ENCODE data around the gene ROBO1. TPM values are rescaled to one million over a fixed set of nuclear protein-coding genes. Genes with fewer than 3 reads are reported as not detected.
A peak's percentile ranks its signal among the peaks of the same experiment; 100 is the strongest.
"Not testable (repeated sequence)": the region's sequence is repeated elsewhere in the genome, so short reads cannot be mapped to it uniquely, and the experiment has no call there.

The ROBO1 gene
- total RNA-seq, 1 experiment from 2014 or later: 73.4 TPM

DNA sequence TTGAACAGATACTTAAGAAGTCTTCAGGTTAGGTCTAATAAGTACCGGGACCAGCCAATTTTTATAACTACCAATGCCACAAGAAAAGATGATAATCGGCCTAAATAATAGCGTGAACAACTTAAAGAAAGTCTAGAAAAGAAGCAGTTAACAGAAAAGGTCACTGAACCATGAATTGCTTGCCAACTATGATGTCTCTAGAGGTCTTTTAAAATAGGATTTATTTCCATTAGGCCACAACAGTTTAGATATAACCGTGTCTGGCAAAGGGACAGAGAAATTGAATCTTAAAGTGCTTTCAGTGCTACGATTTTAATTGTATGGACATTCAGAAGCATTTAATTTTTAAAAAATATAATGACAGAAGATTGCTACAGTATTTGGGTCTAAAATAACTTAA, 1070.4 kb downstream of the ROBO1 start:
- no peak for DNase-seq
- no peaks in the 10 kb centered on the region; the same call in 1 of the 2 replicates for H3K36me3 ChIP-seq
- no peaks in the 10 kb centered on the region for H3K9me3 ChIP-seq (replicated peaks)
- H3K27me3 ChIP-seq: no peaks in the 10 kb centered on the region
- H3K4me3 ChIP-seq: no peak overlapping the region
- H3K4me1 ChIP-seq: no peaks in the 10 kb centered on the region
- no peak overlapping the region for H3K27ac ChIP-seq

- no peak overlapping the region for H3K4me3 ChIP-seq
- no peaks in the 10 kb centered on the region for H3K27me3 ChIP-seq
- no peak for DNase-seq
- H3K36me3 ChIP-seq: no peaks in the 10 kb centered on the region; the same call in 1 of the 2 replicates
- no peaks in the 10 kb centered on the region for H3K9me3 ChIP-seq (replicated peaks)
- no peak overlapping the region for H3K27ac ChIP-seq
- H3K4me1 ChIP-seq: no peaks in the 10 kb centered on the region
Measured at GRCh38 chr3:78690766-78691165, 1077.0 kb downstream of the ROBO1 start.

DNA sequence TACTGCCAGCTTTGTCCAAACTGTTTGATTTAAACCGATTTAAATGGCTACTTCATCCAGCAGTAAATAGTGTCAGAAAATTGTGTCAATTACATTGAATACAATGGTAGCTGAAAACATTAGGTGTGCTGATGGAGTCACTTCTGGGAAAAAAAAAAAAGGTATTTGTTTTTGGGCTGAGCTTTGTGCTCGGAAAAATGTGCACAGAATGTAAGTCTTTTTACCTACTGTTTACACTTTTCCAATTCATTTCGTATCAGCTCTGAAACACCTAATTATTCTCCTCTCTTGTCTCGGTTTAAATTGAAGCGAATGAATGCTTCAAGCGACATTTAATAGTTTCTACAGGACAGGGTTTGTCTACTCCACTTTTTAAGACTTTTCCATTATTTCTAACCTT, 1078.4 kb downstream of the ROBO1 start:
- H3K4me1 ChIP-seq: no peaks in the 10 kb centered on the region
- H3K4me3 ChIP-seq: no peak overlapping the region
- H3K36me3 ChIP-seq: no peaks in the 10 kb centered on the region; the same call in 1 of the 2 replicates
- no peaks in the 10 kb centered on the region for H3K27me3 ChIP-seq
- DNase-seq: no peak
- H3K9me3 ChIP-seq (replicated peaks): no peaks in the 10 kb centered on the region
- no peak overlapping the region for H3K27ac ChIP-seq

DNA sequence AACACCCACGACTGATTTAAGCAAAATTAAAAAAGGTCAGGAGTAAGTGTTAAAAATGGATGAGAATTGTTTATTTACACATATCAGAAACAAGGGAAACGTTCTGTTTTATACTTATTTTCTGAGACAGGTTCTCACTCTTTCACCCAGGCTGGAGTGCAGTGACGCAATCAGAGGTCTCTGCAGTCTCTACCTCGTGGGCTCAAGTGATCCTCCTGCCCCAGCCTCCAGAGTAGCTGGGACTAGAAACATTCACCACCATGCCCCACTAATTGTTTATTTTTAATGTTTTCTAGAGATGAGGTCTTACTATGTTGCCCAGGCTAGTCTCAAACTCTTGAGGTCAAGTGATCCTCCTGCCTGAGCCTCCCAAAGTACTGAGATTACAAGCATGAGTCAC, 1080.3 kb downstream of the ROBO1 start:
- Histone ChIP-seq H3K9me3 (replicated peaks) (no peaks in the 10 kb centered on the region), H3K27me3 (no peaks in the 10 kb centered on the region), H3K4me1 (no peaks in the 10 kb centered on the region), H3K27ac (no peak overlapping the region), H3K36me3 (no peaks in the 10 kb centered on the region; the same call in 1 of the 2 replicates), H3K4me3 (no peak overlapping the region)
- no peak for DNase-seq

DNA sequence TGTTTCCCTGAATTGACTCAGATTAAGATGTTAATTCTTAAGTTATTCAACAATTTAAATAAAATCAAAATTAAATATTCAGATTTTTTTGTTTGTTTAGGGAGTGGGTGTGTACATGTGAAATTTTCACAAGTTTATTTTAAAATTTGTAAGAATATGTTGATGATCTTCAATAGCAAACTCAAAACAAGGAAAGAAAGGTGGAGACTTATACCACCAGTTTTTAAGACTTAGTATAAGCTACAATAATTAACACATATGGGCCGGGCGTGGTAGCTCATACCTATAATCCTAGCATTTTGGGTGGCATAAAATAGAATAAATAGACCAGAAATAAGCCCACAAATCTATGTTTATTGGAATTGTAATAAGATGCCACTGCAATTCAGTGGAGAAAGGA, 1084.5 kb downstream of the ROBO1 start:
- no peaks in the 10 kb centered on the region for H3K4me1 ChIP-seq
- no peaks in the 10 kb centered on the region for H3K9me3 ChIP-seq (replicated peaks)
- H3K4me3 ChIP-seq: no peak overlapping the region
- H3K36me3 ChIP-seq: peaks cover 2% of the 10 kb centered on the region
- H3K27me3 ChIP-seq: no peaks in the 10 kb centered on the region
- DNase-seq: no peak
- no peak overlapping the region for H3K27ac ChIP-seq

DNA sequence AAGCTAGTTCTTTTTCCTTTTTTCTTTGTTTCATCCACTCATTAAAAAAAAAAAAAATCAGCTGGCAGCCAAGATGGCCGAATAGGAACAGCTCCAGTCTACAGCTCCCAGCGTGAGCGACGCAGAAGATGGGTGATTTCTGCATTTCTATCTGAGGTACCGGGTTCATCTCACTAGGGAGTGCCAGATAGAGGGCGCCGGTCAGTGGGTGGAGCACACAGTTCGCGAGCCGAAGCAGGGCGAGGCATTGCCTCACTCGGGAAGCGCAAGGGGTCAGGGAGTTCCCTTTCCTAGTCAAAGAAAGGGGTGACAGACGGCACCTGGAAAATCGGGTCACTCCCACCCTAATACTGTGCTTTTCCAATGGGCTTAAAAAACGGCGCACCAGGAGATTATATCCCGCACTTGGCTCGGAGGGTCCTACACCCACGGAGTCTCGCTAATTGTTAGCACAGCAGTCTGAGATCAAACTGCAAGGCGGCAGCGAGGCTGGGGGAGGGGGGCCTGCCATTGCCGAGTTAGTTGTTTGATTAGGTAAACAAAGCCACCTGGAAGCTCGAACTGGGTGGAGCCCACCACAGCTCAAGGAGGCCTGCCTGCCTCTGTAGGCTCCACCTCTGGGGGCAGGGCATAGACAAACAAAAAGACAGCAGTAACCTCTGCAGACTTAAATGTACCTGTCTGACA, 1092.5 kb downstream of the ROBO1 start:
- not testable (repeated sequence) for H3K4me1 ChIP-seq; DNase-seq; H3K27ac ChIP-seq; H3K27me3 ChIP-seq; H3K9me3 ChIP-seq (replicated peaks); H3K36me3 ChIP-seq; H3K4me3 ChIP-seq

DNA sequence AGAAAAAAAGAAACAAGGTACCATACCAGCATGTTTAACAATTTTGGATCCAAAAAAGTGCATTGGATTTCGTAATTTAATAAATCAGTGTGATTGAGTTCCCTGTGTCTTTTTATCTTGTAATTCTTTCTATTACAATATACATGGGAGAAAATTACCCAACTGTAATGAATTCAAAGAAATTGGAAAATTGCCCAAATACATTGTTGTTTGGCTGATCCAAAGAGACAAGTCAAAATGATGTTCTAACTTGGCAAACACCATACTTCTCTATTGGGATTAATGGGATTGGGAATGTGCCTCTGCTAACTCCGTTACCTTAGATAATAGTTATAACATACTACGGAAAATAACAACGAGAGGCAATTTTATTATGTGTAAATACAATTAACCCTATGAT, 1097.1 kb downstream of the ROBO1 start:
- Histone ChIP-seq H3K36me3 (peaks cover 7% of the 10 kb centered on the region), H3K4me1 (no peaks in the 10 kb centered on the region), H3K4me3 (no peak overlapping the region), H3K9me3 (replicated peaks) (no peaks in the 10 kb centered on the region), H3K27ac (no peak overlapping the region), H3K27me3 (no peaks in the 10 kb centered on the region)
- DNase-seq: no peak

DNA sequence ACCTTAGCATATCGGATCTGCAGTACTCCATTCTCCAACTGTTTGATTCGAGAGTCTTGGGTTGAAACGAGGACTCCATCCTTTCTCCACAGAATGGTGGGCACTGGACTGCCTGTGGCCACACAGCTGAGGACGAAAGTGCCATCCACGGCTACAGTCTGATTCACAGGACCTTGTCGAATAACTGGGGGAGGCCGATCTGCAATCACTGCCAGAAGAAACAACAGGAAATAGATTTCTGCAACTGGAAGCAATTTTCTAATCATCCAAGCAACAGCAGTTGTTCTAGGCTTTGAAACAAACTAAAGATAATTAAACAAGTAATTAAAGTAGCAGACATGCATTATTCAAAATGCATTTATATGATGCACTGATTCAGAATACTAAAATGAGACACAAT, 1097.7 kb downstream of the ROBO1 start:
- no peaks in the 10 kb centered on the region for H3K4me1 ChIP-seq

DNA sequence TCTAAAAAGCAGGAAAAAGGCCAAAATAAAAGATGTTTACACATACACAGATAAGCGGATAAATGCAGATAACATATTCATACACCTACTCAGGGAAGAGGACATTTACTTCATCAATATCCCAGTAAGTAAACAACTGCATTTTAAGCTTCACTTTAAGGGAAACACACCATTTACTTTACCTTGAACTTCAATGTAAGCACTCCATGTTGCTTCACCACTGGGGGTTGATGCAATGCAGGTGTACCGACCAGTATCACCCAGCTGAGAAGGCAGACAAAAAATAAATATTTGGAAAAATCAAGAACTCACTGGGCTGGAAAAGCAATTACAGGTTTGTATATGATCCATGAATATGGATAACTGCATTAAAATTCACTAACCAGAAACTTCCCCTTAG, 1099.5 kb downstream of the ROBO1 start:
- H3K4me1 ChIP-seq: no peaks in the 10 kb centered on the region
- peaks cover 9% of the 10 kb centered on the region for H3K36me3 ChIP-seq
- H3K27ac ChIP-seq: no peak overlapping the region
- DNase-seq: no peak
- H3K4me3 ChIP-seq: no peak overlapping the region
- H3K27me3 ChIP-seq: no peaks in the 10 kb centered on the region
- no peaks in the 10 kb centered on the region for H3K9me3 ChIP-seq (replicated peaks)

More for the DNA sequence above, 1097.7 kb downstream of the ROBO1 start:
- H3K9me3 ChIP-seq (replicated peaks): no peaks in the 10 kb centered on the region
- H3K4me3 ChIP-seq: no peak overlapping the region
- peaks cover 9% of the 10 kb centered on the region for H3K36me3 ChIP-seq
- no peak for DNase-seq
- H3K27me3 ChIP-seq: no peaks in the 10 kb centered on the region
- H3K27ac ChIP-seq: no peak overlapping the region

GRCh38 chr3:78666470-78666800, 1101.4 kb downstream of the ROBO1 start:
- DNase-seq: no peak
- Histone ChIP-seq H3K9me3 (replicated peaks) (no peaks in the 10 kb centered on the region), H3K27ac (no peak overlapping the region), H3K27me3 (no peaks in the 10 kb centered on the region), H3K36me3 (peaks cover 9% of the 10 kb centered on the region), H3K4me3 (no peak overlapping the region), H3K4me1 (no peaks in the 10 kb centered on the region)

DNA sequence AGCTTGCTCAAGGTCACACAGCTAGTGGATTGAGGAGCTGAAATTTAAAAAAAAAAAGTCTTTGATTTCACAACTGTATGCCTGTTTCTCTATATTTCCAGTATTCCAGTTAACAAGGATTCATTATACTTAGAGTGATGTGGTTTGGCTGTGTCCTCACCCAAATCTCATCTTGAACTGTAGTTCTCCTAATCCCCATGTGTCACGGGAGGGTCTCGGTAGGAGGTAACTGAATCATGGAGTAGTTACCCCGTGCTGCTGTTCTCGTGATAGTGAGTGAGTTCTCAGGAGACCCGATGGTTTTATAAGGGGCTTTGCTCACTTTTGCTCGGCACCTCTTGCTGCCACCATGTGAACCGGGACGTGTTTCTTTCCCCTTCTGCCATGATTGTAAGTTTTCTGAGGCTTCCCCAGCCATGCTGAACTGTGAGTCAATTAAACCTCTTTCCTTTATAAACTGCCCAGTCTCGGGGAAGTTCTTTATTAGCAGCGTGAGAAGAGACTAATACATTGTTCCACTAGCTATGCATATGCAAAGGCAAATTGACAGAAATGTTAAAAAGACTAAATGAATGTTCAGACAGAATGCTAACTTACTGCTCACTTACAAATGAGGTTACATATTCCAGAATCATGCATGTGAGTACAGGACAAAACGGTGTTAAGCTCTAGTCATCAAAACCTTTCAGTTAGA, 1101.9 kb downstream of the ROBO1 start:
- H3K27ac ChIP-seq: no peak overlapping the region
- H3K27me3 ChIP-seq: no peaks in the 10 kb centered on the region
- H3K4me3 ChIP-seq: no peak overlapping the region
- H3K4me1 ChIP-seq: no peaks in the 10 kb centered on the region
- peaks cover 9% of the 10 kb centered on the region for H3K36me3 ChIP-seq
- DNase-seq: no peak
- H3K9me3 ChIP-seq (replicated peaks): no peaks in the 10 kb centered on the region

DNA sequence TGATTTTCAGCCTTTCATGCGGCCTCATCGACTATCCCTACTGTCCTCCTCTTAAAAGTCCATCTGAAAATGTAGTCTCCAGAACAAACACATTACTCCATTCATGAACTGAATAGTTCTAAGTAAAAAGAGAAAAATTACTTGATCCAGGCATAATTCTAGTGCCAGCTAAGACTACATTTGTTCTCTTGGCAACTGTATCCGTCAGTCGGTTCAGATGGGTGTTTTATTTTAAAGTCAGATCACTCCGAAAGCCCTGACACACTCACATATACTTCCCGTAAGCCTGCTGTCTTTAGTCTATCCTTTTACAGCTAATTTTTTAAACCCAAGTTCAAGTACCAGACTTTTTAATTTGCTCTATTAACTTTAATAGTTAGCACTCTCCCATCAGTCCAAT, 1102.7 kb downstream of the ROBO1 start:
- no peak overlapping the region for H3K4me3 ChIP-seq
- H3K27me3 ChIP-seq: no peaks in the 10 kb centered on the region
- H3K27ac ChIP-seq: no peak overlapping the region
- DNase-seq: no peak
- H3K36me3 ChIP-seq: peaks cover 9% of the 10 kb centered on the region
- H3K4me1 ChIP-seq: no peaks in the 10 kb centered on the region
- H3K9me3 ChIP-seq (replicated peaks): no peaks in the 10 kb centered on the region

GRCh38 chr3:78660957-78661356, 1106.8 kb downstream of the ROBO1 start:
- no peak overlapping the region for H3K27ac ChIP-seq
- no peak for DNase-seq
- H3K4me3 ChIP-seq: no peak overlapping the region
- no peaks in the 10 kb centered on the region for H3K27me3 ChIP-seq
- H3K36me3 ChIP-seq: peaks cover 7% of the 10 kb centered on the region; the same call in 1 of the 2 replicates
- H3K9me3 ChIP-seq (replicated peaks): no peaks in the 10 kb centered on the region
- H3K4me1 ChIP-seq: no peaks in the 10 kb centered on the region

DNA sequence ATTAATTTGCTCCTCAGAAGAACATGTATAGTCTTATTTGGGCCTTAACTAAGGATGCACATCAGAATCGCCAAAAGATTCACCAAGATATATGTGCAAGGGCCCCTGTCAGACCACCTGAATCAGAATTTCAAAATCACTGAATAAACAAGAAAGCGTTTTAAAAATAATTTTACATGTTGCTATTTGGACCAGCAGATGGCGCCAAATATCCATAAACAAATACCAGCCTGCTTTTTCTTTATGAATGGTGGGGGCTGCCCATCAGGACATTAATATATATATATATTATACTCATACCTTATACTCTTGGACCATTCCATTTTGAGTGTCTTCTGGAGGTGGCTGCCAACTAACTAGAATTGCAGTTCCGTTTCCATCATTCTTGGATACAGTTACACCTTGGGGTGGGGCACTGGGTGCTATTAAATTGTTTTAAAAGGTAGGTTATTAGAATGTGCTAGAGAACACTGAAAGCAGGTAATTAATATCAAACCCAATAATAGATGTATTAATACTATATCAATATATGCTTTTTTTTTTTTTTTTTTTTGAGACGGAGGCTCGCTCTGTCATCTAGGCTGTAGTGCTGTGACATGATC, 1108.3 kb downstream of the ROBO1 start:
- H3K9me3 ChIP-seq (replicated peaks): no peaks in the 10 kb centered on the region
- no peak overlapping the region for H3K27ac ChIP-seq
- H3K4me1 ChIP-seq: no peaks in the 10 kb centered on the region
- H3K36me3 ChIP-seq: peaks cover 4% of the 10 kb centered on the region; the same call in 1 of the 2 replicates
- DNase-seq: peak; percentile 11 to 60
- no peaks in the 10 kb centered on the region for H3K27me3 ChIP-seq
- no peak overlapping the region for H3K4me3 ChIP-seq

DNA sequence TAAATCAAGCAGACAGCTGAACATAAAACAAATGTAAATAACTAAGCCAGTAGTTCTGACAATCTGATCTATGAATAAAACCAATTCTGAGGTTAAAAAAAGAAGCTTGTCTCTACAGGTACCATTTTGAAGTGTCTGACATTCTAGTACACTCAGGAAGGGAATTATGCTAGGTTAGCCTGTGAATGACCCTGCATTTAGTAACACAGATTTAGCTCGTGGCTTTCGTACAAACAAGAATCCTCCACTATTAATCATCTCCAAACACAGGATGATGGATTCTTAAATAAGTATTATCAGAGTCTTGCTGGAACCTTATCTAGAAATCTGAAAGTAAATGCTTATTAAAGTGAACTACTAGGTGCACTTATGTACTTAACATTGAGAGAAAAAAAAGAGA, 1120.1 kb downstream of the ROBO1 start:
- Histone ChIP-seq H3K27me3 (no peaks in the 10 kb centered on the region), H3K27ac (no peak overlapping the region), H3K36me3 (peaks cover 4% of the 10 kb centered on the region; the same call in 1 of the 2 replicates), H3K4me3 (no peak overlapping the region), H3K9me3 (replicated peaks) (no peaks in the 10 kb centered on the region), H3K4me1 (no peaks in the 10 kb centered on the region)
- no peak for DNase-seq

Measured in SJCRH30 (cell line).